NOMO-1 treated with dmso at 0.1 percent for 144 hours (cell line): ENCODE results near the gene TSPOAP1.

Experiments used
- DNase-seq: peaks from one replicate; lab custom pipeline; 2025; ENCODE audit not compliant: unreplicated experiment; lab: John Stamatoyannopoulos, UW

TSPOAP1 gene

DNA sequence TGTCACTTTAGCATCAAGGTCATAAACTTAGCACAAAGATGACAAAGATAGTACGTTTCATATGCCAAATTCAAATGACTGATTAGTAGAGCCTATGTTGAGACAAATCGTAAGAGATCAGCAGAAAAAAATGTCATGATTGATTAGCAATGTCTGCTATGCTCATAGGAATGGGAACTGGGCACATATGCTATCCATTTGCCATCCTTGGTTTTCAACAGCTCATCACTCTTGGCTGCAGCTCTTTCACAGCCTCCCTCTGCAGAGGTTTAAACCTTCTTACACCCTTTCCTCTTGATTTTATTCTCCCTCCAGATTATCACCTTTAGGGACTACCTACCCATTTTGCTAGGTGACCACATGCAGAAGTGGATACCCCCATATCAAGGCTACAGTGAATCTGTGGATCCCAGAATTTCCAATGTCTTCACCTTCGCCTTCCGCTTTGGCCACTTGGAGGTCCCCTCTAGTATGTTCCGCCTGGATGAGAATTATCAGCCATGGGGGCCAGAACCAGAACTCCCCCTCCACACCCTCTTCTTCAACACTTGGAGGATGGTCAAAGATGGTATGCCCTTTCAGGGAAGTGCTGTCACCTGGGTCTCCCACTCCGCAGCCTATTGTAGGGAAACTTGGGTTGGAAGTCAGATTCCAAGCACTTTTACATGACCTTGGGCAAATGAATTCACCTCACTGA is 64.0 kb downstream of the TSPOAP1 start:
- no peak for DNase-seq

DNA sequence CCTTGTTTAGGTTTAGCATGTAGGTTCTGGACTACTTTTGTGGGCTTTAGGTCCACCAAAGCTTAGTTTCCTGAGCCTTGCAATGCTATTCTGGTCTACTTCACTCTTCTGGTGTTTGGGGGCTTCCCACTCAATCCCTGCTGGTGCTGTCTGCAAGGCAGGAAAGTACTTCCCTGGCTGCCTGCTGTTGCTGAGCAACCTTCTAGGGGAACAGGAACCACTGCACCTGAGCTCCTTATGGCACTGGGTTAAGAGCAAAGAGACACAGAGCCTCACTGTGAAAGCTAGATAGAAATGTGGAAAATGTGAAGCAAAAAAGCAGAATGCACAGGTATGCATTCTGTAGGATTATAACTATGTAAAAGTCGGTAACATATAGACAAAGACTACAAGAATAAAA is 64.8 kb downstream of the TSPOAP1 start:
- no peak for DNase-seq

DNA sequence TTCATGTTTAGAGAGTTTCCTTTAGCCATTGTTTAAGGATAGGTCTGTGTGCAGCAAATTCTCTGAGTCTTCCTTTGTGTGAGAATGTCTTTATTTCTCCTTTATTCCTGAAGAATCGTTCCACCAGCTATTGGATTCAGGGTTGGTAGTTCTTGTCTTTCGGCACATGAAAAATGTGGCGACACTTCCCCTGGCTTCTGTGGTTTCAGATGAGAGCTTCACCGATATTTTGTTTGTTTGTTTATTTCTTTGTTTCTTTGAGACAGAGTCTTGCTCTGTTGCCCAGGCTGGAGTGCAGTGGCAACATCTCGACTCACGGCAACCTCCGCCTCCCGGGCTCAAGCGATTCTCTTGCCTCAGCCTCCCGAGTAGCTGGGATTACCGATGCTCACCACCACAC is 66.4 kb downstream of the TSPOAP1 start:
- DNase-seq: no peak

DNA sequence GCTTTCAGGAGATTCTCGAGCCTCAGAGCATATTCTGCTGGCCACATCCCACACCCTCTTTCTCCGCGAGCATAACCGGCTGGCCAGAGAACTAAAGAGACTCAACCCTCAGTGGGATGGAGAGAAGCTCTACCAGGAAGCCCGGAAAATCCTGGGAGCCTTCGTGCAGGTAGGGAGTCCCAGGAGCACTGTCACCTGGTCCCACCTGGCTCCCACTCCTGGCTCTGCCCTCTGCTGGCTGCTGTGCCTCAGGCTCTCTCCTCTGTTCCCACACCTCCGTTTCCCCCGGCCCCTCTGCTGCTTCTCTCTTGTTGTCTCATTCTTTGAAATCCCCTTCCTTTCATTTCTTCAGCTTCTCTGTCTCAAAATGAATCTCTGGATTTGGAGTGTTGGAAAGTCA is 73.8 kb downstream of the TSPOAP1 start:
- DNase-seq: no peak

DNA sequence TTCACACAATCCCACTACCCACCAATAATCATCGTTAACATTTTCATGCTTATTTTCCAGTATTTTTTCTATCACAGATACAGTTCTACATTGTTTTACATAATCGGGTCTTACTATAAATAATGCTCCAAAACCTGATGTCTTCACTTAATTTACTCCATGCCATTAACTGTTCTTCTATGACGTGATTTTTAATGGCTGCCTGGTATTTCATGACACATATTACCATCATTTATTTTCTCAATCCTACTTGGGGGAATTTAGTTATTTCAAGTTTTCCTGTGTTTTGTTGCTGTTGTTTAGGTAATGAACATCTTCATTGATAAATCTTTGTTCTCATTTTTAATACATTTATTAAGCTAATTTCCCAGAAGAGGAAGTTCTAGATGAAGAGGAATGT is 75.5 kb downstream of the TSPOAP1 start:
- no peak for DNase-seq

DNA sequence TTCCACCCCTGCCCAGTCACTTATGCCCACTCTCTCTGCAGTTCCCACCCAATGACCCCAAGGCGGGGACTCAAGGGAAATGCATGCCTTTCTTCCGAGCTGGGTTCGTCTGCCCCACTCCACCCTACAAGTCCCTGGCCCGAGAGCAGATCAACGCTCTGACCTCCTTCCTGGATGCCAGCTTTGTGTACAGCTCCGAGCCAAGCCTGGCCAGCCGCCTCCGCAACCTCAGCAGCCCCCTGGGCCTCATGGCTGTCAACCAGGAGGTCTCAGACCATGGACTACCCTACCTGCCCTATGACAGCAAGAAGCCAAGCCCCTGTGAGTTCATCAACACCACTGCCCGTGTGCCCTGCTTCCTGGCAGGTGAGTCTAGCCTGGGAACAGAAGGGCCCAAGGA is 76.5 kb downstream of the TSPOAP1 start:
- no peak for DNase-seq
